Upper lobe of left lung (tissue), 4 donors: Measurements from ENCODE around the gene TMEM239.

Experiments used
- CTCF ChIP-seq, 6 experiments: fragments of 450-650 bp in 4 of 6; fragments of 200-600 bp in 2 of 6; sonication (generic) in 2 of 6; IDR thresholded peaks; one replicate each; pipeline ENCODE4 v1.5.1; 2016 to 2019; ENCODE audit warnings: antibody characterized with exemption in 6 of 6
- EP300 ChIP-seq, 4 donors: sonication (generic); formaldehyde crosslinking; IDR thresholded peaks; one replicate each; pipeline ENCODE4 v1.5.1; 2017; ENCODE audit warnings: antibody characterized with exemption in 4 of 4, control low read depth in 2 of 4
- POLR2A ChIP-seq, 4 donors: fragments of 450-650 bp; IDR thresholded peaks; one replicate each; pipeline ENCODE4 v1.5.1; 2016 to 2017; ENCODE audit warnings: antibody characterized with exemption in 4 of 4, mild to moderate bottlenecking in 2 of 4
- POLR2AphosphoS5 ChIP-seq, 2 donors: sonication (generic); formaldehyde crosslinking; IDR thresholded peaks; one replicate each; pipeline ENCODE4 v1.5.1; 2017; ENCODE audit warnings: antibody characterized with exemption in 2 of 2

- TF ChIP-seq CTCF (IDR thresholded peaks at IDR 0.05) (no peak), POLR2AphosphoS5 (IDR thresholded peaks at IDR 0.05) (no peak), POLR2A (IDR thresholded peaks at IDR 0.05) (no peak), EP300 (IDR thresholded peaks at IDR 0.05) (no peak)
Observed at GRCh38 chr20:2816030-2816582, at the start of gene TMEM239.
